ENCODE results near the gene EXOC6. TPM values are rescaled to one million over a fixed set of nuclear protein-coding genes. Genes with fewer than 3 reads are reported as not detected.

Gene EXOC6
- total RNA-seq, 1 experiment from 2014 or later: 12.9 TPM

GRCh38 chr10:92837456-92837855 lies 10.9 kb upstream of the EXOC6 start:
- Histone ChIP-seq H3K4me3 (replicated peaks in 1 of 2; ENCODE audit: low read depth in 1 of 2, low read length in 2 of 2) (no peak overlapping the region), H3K36me3 (ENCODE audit: control insufficient read depth in 1 of 2, insufficient read depth in 2 of 2, low read length in 2 of 2) (no peaks in the 10 kb centered on the region), H4K20me1 (ENCODE audit: insufficient read depth) (no peaks in the 10 kb centered on the region), H2AFZ (ENCODE audit: low read depth, low read length, poor library complexity, severe bottlenecking) (no peak overlapping the region), H3K9me2 (ENCODE audit: insufficient read depth) (no peaks in the 10 kb centered on the region), H3K4me2 (ENCODE audit: low read length) (no peak overlapping the region), H3K9ac (ENCODE audit: low read length) (no peak overlapping the region), H3K4me1 (ENCODE audit: control insufficient read depth in 1 of 2, insufficient read depth in 2 of 2, low read length in 2 of 2) (no peaks in the 10 kb centered on the region), H3K79me2 (ENCODE audit: insufficient read depth, low read length) (no peaks in the 10 kb centered on the region), H3K27me3 (ENCODE audit: insufficient read depth, low read length) (no peaks in the 10 kb centered on the region), H3K9me3 (ENCODE audit: control insufficient read depth in 1 of 2, insufficient read depth in 1 of 2, low read depth in 1 of 2, low read length in 2 of 2) (no peaks in the 10 kb centered on the region), H3K27ac (ENCODE audit: low read depth, low read length) (no peak overlapping the region)
- BruUV-seq (replicated peaks): no TSS peak
- DNase-seq (ENCODE audit: low read depth, low spot score) (no peak), ATAC-seq (no peak)
- ChIA-PET POLR2A (no interaction called here), CTCF (interaction anchor here (1.1 kb wide), 1 partner anchor 15 kb away, joined by 4 read pairs; no protein-coding TSS in a partner anchor), RAD21 (ENCODE audit: low non-redundant PET in 1 of 2, low total read pairs in 2 of 2, uncharacterized antibody in 2 of 2, unreplicated experiment in 2 of 2) (no interaction called here)
- TF ChIP-seq MAX (IDR thresholded peaks at IDR 0.05): no peak
- TF ChIP-seq CBX3 (IDR thresholded peaks at IDR 0.05; ENCODE audit: low read depth): no peak
- TF ChIP-seq YY1 (IDR thresholded peaks at IDR 0.05; ENCODE audit: extremely low read depth, insufficient replicate concordance, low read depth, low read length): no peak
- no peak for TF ChIP-seq ELF1 (IDR thresholded peaks at IDR 0.05; ENCODE audit: borderline replicate concordance, low read depth)
- no peak for TF ChIP-seq JUND (IDR thresholded peaks at IDR 0.05)
- TF ChIP-seq REST (IDR thresholded peaks at IDR 0.05; ENCODE audit: low read depth): no peak
- no peak for TF ChIP-seq ATF3 (IDR thresholded peaks at IDR 0.05)
- no peak for TF ChIP-seq EZH2phosphoT487 (IDR thresholded peaks at IDR 0.05; ENCODE audit: borderline replicate concordance)
- TF ChIP-seq ZNF274 (IDR thresholded peaks at IDR 0.05; ENCODE audit: low read depth, low read length): no peak
- TF ChIP-seq ZBTB33 (IDR thresholded peaks at IDR 0.05; ENCODE audit: extremely low read depth, insufficient replicate concordance, low read length): no peak
- no peak for TF ChIP-seq CEBPB (IDR thresholded peaks at IDR 0.05; ENCODE audit: low read depth)
- no peak for TF ChIP-seq SP1 (IDR thresholded peaks at IDR 0.05; ENCODE audit: low read depth)
- no peak for TF ChIP-seq CTCF (IDR thresholded peaks at IDR 0.05 in 2 of 3, conservative IDR thresholded peaks at IDR 0.05 in 1 of 3; ENCODE audit: borderline replicate concordance in 1 of 3, insufficient read depth in 1 of 3, low read depth in 2 of 3, low read length in 2 of 3)
- no peak for TF ChIP-seq FOSL1 (IDR thresholded peaks at IDR 0.05; ENCODE audit: low read depth)
- intact Hi-C loops (cut with micrococcal nuclease): no loop called here
